GM12891 (cell line): Measurements from ENCODE around the gene ADM.

Source experiments
- POLR2A ChIP-seq: IDR thresholded peaks from 2 replicates; pipeline ENCODE4 v1.6.1; 2011; ENCODE audit warnings: low read depth, low read length, control low read depth
- POLR2AphosphoS5 ChIP-seq: IDR thresholded peaks from 2 replicates; pipeline ENCODE4 v1.6.1; 2011; ENCODE audit warnings: low read depth, low read length, control low read depth
- POU2F2 ChIP-seq: IDR thresholded peaks from 2 replicates; pipeline ENCODE4 v1.6.1; 2011; ENCODE audit warnings: low read depth, mild to moderate bottlenecking, control low read depth, low read length, moderate library complexity
- SPI1 ChIP-seq: IDR thresholded peaks from 2 replicates; pipeline ENCODE4 v1.6.1; 2011; ENCODE audit warnings: low read depth, low read length, control low read depth
- TAF1 ChIP-seq: IDR thresholded peaks from 2 replicates; pipeline ENCODE4 v1.6.1; 2011; ENCODE audit warnings: low read depth, low read length, control low read depth

GRCh38 chr11:10329935-10330334, 25.1 kb downstream of the ADM start:
- no peak for TF ChIP-seq POLR2A
- TF ChIP-seq POLR2AphosphoS5, result no peak
- no peak for TF ChIP-seq TAF1
- no peak for TF ChIP-seq POU2F2
- no peak for TF ChIP-seq SPI1
